ENCODE data around the gene RALGAPA2. TPM values are rescaled to one million over a fixed set of nuclear protein-coding genes. Genes with fewer than 3 reads are reported as not detected.

RALGAPA2 gene
- total and polyA plus RNA-seq, 2 experiments from 2014 or later = 13.1 to 43.4 TPM

DNA sequence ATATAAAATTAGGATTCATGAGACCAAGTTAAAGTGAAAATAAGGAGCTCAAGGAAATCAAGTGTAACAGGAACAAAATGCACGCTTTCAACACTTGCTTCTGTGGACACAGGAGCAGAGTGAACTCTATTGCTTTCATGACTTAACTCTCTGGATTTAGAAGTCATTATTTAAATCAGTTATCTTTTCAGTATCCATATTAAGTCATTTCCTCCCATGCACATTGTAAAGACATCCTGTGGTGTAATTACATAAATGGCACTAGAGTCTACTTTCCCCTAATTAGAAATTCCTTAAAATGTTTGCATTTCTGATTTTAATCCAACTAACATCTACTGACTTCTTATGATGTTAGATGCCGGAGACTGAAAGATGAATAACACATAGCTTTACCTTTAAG, 256.5 kb downstream of the RALGAPA2 start:
- peaks cover 24% of the 10 kb centered on the region for H3K4me1 ChIP-seq (ENCODE audit: insufficient read depth)
- H3K27me3 Mint-ChIP-seq (ENCODE audit: insufficient read depth, low read depth, poor library complexity) = peaks cover 4% of the 10 kb centered on the region
- no peak overlapping the region for H3K4me3 ChIP-seq
- no peaks in the 10 kb centered on the region for H4K20me1 ChIP-seq (replicated peaks; ENCODE audit: insufficient read depth)
- H3K4me1 Mint-ChIP-seq = peaks cover 30% of the 10 kb centered on the region
- ATAC-seq = no peak
- H3K27me3 ChIP-seq (ENCODE audit: insufficient read depth) = no peaks in the 10 kb centered on the region
- TF ChIP-seq EZH2phosphoT487 (IDR thresholded peaks at IDR 0.05; ENCODE audit: unreplicated experiment) = no peak
- TF ChIP-seq EZH2 (IDR thresholded peaks at IDR 0.05; ENCODE audit: low read depth, unreplicated experiment) = no peak
- no peak for TF ChIP-seq ZNF331 (CRISPR knock-in tag; IDR thresholded peaks at IDR 0.05; ENCODE audit: low read depth)
- TF ChIP-seq NANOG (IDR thresholded peaks at IDR 0.05; ENCODE audit: borderline replicate concordance) = no peak
- no peak for TF ChIP-seq CREB1 (CRISPR knock-in tag; IDR thresholded peaks at IDR 0.05; ENCODE audit: low read depth)
- TF ChIP-seq, protein P1, sequence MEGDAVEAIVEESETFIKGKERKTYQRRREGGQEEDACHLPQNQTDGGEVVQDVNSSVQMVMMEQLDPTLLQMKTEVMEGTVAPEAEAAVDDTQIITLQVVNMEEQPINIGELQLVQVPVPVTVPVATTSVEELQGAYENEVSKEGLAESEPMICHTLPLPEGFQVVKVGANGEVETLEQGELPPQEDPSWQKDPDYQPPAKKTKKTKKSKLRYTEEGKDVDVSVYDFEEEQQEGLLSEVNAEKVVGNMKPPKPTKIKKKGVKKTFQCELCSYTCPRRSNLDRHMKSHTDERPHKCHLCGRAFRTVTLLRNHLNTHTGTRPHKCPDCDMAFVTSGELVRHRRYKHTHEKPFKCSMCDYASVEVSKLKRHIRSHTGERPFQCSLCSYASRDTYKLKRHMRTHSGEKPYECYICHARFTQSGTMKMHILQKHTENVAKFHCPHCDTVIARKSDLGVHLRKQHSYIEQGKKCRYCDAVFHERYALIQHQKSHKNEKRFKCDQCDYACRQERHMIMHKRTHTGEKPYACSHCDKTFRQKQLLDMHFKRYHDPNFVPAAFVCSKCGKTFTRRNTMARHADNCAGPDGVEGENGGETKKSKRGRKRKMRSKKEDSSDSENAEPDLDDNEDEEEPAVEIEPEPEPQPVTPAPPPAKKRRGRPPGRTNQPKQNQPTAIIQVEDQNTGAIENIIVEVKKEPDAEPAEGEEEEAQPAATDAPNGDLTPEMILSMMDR (conservative IDR thresholded peaks at IDR 0.05; ENCODE audit: low read depth in 2 of 2) = no peak
- no peak for TF ChIP-seq JUNB (IDR thresholded peaks at IDR 0.05; ENCODE audit: unreplicated experiment)
- no peak for TF ChIP-seq ZNF114 (CRISPR knock-in tag; IDR thresholded peaks at IDR 0.05)
- TF ChIP-seq POLR2AphosphoS5 (IDR thresholded peaks at IDR 0.05; ENCODE audit: low read depth) = no peak
- TF ChIP-seq, protein P2, sequence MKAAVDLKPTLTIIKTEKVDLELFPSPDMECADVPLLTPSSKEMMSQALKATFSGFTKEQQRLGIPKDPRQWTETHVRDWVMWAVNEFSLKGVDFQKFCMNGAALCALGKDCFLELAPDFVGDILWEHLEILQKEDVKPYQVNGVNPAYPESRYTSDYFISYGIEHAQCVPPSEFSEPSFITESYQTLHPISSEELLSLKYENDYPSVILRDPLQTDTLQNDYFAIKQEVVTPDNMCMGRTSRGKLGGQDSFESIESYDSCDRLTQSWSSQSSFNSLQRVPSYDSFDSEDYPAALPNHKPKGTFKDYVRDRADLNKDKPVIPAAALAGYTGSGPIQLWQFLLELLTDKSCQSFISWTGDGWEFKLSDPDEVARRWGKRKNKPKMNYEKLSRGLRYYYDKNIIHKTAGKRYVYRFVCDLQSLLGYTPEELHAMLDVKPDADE (IDR thresholded peaks at IDR 0.05) = no peak
- TF ChIP-seq, protein P3, sequence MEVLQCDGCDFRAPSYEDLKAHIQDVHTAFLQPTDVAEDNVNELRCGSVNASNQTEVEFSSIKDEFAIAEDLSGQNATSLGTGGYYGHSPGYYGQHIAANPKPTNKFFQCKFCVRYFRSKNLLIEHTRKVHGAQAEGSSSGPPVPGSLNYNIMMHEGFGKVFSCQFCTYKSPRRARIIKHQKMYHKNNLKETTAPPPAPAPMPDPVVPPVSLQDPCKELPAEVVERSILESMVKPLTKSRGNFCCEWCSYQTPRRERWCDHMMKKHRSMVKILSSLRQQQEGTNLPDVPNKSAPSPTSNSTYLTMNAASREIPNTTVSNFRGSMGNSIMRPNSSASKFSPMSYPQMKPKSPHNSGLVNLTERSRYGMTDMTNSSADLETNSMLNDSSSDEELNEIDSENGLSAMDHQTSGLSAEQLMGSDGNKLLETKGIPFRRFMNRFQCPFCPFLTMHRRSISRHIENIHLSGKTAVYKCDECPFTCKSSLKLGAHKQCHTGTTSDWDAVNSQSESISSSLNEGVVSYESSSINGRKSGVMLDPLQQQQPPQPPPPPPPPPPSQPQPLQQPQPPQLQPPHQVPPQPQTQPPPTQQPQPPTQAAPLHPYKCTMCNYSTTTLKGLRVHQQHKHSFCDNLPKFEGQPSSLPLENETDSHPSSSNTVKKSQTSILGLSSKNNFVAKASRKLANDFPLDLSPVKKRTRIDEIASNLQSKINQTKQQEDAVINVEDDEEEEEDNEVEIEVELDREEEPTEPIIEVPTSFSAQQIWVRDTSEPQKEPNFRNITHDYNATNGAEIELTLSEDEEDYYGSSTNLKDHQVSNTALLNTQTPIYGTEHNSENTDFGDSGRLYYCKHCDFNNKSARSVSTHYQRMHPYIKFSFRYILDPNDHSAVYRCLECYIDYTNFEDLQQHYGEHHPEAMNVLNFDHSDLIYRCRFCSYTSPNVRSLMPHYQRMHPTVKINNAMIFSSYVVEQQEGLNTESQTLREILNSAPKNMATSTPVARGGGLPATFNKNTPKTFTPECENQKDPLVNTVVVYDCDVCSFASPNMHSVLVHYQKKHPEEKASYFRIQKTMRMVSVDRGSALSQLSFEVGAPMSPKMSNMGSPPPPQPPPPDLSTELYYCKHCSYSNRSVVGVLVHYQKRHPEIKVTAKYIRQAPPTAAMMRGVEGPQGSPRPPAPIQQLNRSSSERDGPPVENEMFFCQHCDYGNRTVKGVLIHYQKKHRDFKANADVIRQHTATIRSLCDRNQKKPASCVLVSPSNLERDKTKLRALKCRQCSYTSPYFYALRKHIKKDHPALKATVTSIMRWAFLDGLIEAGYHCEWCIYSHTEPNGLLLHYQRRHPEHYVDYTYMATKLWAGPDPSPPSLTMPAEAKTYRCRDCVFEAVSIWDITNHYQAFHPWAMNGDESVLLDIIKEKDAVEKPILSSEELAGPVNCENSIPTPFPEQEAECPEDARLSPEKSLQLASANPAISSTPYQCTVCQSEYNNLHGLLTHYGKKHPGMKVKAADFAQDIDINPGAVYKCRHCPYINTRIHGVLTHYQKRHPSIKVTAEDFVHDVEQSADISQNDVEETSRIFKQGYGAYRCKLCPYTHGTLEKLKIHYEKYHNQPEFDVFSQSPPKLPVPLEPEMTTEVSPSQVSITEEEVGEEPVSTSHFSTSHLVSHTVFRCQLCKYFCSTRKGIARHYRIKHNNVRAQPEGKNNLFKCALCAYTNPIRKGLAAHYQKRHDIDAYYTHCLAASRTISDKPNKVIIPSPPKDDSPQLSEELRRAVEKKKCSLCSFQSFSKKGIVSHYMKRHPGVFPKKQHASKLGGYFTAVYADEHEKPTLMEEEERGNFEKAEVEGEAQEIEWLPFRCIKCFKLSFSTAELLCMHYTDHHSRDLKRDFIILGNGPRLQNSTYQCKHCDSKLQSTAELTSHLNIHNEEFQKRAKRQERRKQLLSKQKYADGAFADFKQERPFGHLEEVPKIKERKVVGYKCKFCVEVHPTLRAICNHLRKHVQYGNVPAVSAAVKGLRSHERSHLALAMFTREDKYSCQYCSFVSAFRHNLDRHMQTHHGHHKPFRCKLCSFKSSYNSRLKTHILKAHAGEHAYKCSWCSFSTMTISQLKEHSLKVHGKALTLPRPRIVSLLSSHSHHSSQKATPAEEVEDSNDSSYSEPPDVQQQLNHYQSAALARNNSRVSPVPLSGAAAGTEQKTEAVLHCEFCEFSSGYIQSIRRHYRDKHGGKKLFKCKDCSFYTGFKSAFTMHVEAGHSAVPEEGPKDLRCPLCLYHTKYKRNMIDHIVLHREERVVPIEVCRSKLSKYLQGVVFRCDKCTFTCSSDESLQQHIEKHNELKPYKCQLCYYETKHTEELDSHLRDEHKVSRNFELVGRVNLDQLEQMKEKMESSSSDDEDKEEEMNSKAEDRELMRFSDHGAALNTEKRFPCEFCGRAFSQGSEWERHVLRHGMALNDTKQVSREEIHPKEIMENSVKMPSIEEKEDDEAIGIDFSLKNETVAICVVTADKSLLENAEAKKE (CRISPR knock-in tag; IDR thresholded peaks at IDR 0.05) = no peak
- TF ChIP-seq, protein P4, sequence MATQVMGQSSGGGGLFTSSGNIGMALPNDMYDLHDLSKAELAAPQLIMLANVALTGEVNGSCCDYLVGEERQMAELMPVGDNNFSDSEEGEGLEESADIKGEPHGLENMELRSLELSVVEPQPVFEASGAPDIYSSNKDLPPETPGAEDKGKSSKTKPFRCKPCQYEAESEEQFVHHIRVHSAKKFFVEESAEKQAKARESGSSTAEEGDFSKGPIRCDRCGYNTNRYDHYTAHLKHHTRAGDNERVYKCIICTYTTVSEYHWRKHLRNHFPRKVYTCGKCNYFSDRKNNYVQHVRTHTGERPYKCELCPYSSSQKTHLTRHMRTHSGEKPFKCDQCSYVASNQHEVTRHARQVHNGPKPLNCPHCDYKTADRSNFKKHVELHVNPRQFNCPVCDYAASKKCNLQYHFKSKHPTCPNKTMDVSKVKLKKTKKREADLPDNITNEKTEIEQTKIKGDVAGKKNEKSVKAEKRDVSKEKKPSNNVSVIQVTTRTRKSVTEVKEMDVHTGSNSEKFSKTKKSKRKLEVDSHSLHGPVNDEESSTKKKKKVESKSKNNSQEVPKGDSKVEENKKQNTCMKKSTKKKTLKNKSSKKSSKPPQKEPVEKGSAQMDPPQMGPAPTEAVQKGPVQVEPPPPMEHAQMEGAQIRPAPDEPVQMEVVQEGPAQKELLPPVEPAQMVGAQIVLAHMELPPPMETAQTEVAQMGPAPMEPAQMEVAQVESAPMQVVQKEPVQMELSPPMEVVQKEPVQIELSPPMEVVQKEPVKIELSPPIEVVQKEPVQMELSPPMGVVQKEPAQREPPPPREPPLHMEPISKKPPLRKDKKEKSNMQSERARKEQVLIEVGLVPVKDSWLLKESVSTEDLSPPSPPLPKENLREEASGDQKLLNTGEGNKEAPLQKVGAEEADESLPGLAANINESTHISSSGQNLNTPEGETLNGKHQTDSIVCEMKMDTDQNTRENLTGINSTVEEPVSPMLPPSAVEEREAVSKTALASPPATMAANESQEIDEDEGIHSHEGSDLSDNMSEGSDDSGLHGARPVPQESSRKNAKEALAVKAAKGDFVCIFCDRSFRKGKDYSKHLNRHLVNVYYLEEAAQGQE (IDR thresholded peaks at IDR 0.05; ENCODE audit: unreplicated experiment) = no peak
- TF ChIP-seq STAT1 (IDR thresholded peaks at IDR 0.05; ENCODE audit: unreplicated experiment) = no peak
- no peaks in the 10 kb centered on the region for H3K79me2 ChIP-seq (replicated peaks; ENCODE audit: insufficient read depth)
- H3K9me3 Mint-ChIP-seq = no peaks in the 10 kb centered on the region
- H3K36me3 ChIP-seq (ENCODE audit: insufficient read depth) = no peaks in the 10 kb centered on the region
- no peak overlapping the region for H3K27ac ChIP-seq (ENCODE audit: low read depth)
- H3K4me2 ChIP-seq = no peak overlapping the region
- no peaks in the 10 kb centered on the region for H3F3A ChIP-seq (replicated peaks; ENCODE audit: low read depth)
- H2AFZ ChIP-seq = no peak overlapping the region
- DNase-seq (ENCODE audit: low spot score) = no peak
- H3K27ac Mint-ChIP-seq = no peak overlapping the region
- H3K36me3 Mint-ChIP-seq (ENCODE audit: low read depth) = no peaks in the 10 kb centered on the region
- no peaks in the 10 kb centered on the region for H3K9me2 ChIP-seq (ENCODE audit: insufficient read depth)
- H3K4me3 Mint-ChIP-seq = no peak overlapping the region
